Neural cell (in vitro differentiated cells): ENCODE results near the gene GSTM1. TPM values are rescaled to one million over a fixed set of nuclear protein-coding genes. Genes with fewer than 3 reads are reported as not detected.

Experiments
- H2AFZ ChIP-seq: fragments of 200-600, 300-800 bp; sonication (generic), shearing (Covaris generic); 2 replicates; pipeline ENCODE4 v1.6.0; 2014; ENCODE audit warnings: low read depth, mild to moderate bottlenecking, antibody characterized with exemption, low read length, moderate library complexity
- H3F3A ChIP-seq: fragments of 200-600 bp; shearing (Covaris generic); 2 replicates; pipeline ENCODE4 v1.6.1; 2016; ENCODE audit warnings: mild to moderate bottlenecking, moderate library complexity, mixed read lengths, antibody characterized with exemption, low read length; ENCODE audit not compliant: insufficient read depth, poor library complexity, severe bottlenecking
- H3K27ac ChIP-seq: fragments of 200-600, 300-800 bp; sonication (generic), shearing (Covaris generic); 2 replicates; pipeline ENCODE4 v1.5.1; 2014; ENCODE audit warnings: mild to moderate bottlenecking, low read length, moderate library complexity
- H3K27me3 ChIP-seq: fragments of 300-800, 200-600 bp; sonication (generic), shearing (Covaris generic); 2 replicates; pipeline ENCODE4 v1.6.0; 2014; ENCODE audit warnings: mild to moderate bottlenecking, low read depth, low read length, moderate library complexity; ENCODE audit not compliant: insufficient read depth
- H3K36me3 ChIP-seq: fragments of 300-800, 200-600 bp; sonication (generic), shearing (Covaris generic); 2 replicates; pipeline ENCODE4 v1.5.1; 2014; ENCODE audit warnings: mild to moderate bottlenecking, antibody characterized with exemption, low read length, moderate library complexity; ENCODE audit not compliant: insufficient read depth
- H3K4me2 ChIP-seq: fragments of 300-800, 200-600 bp; sonication (generic), shearing (Covaris generic); 2 replicates; pipeline ENCODE4 v1.6.0; 2014; ENCODE audit warnings: mild to moderate bottlenecking, low read length
- H3K4me3 ChIP-seq: fragments of 300-800, 200-600 bp; sonication (generic), shearing (Covaris generic); 2 replicates; pipeline ENCODE4 v1.5.1; 2014; ENCODE audit warnings: mild to moderate bottlenecking, low read length, moderate library complexity
- H3K79me2 ChIP-seq: fragments of 200-600 bp; shearing (Covaris generic); replicated peaks from 2 replicates; pipeline ENCODE4 v1.6.0; 2014; ENCODE audit warnings: mild to moderate bottlenecking, low read length, moderate library complexity; ENCODE audit not compliant: insufficient read depth
- H3K9ac ChIP-seq: fragments of 300-800, 200-600 bp; sonication (generic), shearing (Covaris generic); 2 replicates; pipeline ENCODE4 v1.6.1; 2016; ENCODE audit warnings: mild to moderate bottlenecking, low read length, mixed read lengths
- H3K9me2 ChIP-seq: fragments of 200-600 bp; shearing (Covaris generic); 2 replicates; pipeline ENCODE4 v1.6.1; 2016; ENCODE audit warnings: mild to moderate bottlenecking, low read length, mixed read lengths; ENCODE audit not compliant: insufficient read depth
- H3K9me3 ChIP-seq: fragments of 200-600, 300-800 bp; sonication (generic), shearing (Covaris generic); 2 replicates; pipeline ENCODE4 v1.6.1; 2016; ENCODE audit warnings: mild to moderate bottlenecking, mixed run types, low read length, moderate library complexity, mixed read lengths
- H4K20me1 ChIP-seq: fragments of 200-600 bp; shearing (Covaris generic); 2 replicates; pipeline ENCODE4 v1.6.1; 2016; ENCODE audit warnings: mild to moderate bottlenecking, mixed run types; ENCODE audit not compliant: insufficient read depth
- CTCF ChIP-seq: fragments of 450-650 bp; IDR thresholded peaks from 2 replicates; pipeline ENCODE4 v1.5.1; 2014; ENCODE audit warnings: antibody characterized with exemption, mild to moderate bottlenecking, moderate library complexity; ENCODE audit not compliant: poor library complexity, severe bottlenecking
- EP300 ChIP-seq: fragments of 450-650 bp; conservative IDR thresholded peaks from 2 replicates; pipeline ENCODE4 v1.6.1; 2014; ENCODE audit warnings: antibody characterized with exemption, mild to moderate bottlenecking, moderate library complexity; ENCODE audit not compliant: poor library complexity, severe bottlenecking
- EZH2 ChIP-seq: fragments of 200-600, 300-800 bp; shearing (Covaris generic), sonication (generic); IDR thresholded peaks from 2 replicates; pipeline ENCODE4 v1.6.1; 2014; ENCODE audit warnings: antibody characterized with exemption, low read length, borderline replicate concordance, mild to moderate bottlenecking; ENCODE audit not compliant: insufficient read depth, poor library complexity, severe bottlenecking
- MXI1 ChIP-seq: fragments of 450-650 bp; conservative IDR thresholded peaks from 2 replicates; pipeline ENCODE4 v1.6.1; 2014; ENCODE audit warnings: antibody characterized with exemption, mild to moderate bottlenecking; ENCODE audit not compliant: poor library complexity, severe bottlenecking
- POLR2AphosphoS5 ChIP-seq: IDR thresholded peaks from 2 replicates; pipeline ENCODE4 v1.6.1; 2012
- RAD21 ChIP-seq: fragments of 450-650 bp; conservative IDR thresholded peaks from 2 replicates; pipeline ENCODE4 v1.6.1; 2014; ENCODE audit warnings: antibody characterized with exemption, mild to moderate bottlenecking, moderate library complexity
- REST ChIP-seq: IDR thresholded peaks from 2 replicates; pipeline ENCODE4 v1.6.1; 2012; ENCODE audit warnings: borderline replicate concordance
- SMC3 ChIP-seq: fragments of 450-650 bp; conservative IDR thresholded peaks from 2 replicates; pipeline ENCODE4 v1.6.1; 2014; ENCODE audit warnings: antibody characterized with exemption, mild to moderate bottlenecking, moderate library complexity; ENCODE audit not compliant: poor library complexity
- TAF1 ChIP-seq: IDR thresholded peaks from 2 replicates; pipeline ENCODE4 v1.6.1; 2012; ENCODE audit warnings: low read depth
- polyA plus RNA-seq: library from polyadenylated mRNA; depleted of rRNA; stranded (reverse); fragments of >200 nt; gene quantifications from 2 replicates; pipeline ENCODE4 v1.2.3, GENCODE V29; 2014

The GSTM1 gene
- polyA plus RNA-seq, 1 donor from 2014 or later: not detected

GRCh38 chr1:109655615-109656519 is 31.8 kb upstream of the GSTM1 start, which contains the start of gene GSTM4:
GSTM4 (plus strand) TSS chr1:109656099; CDS start chr1:109656390, 291 bp downstream.
- Histone ChIP-seq H3F3A (no peaks in the 10 kb centered on the region), H3K36me3 (no peaks in the 10 kb centered on the region), H3K27ac (no peak within 1 kb of the TSS), H3K4me3 (peak within 1 kb of the TSS; percentile 59), H3K9ac (no peak within 1 kb of the TSS), H3K4me2 (no peak within 1 kb of the TSS), H3K27me3 (no peaks in the 10 kb centered on the region), H3K9me2 (no peaks in the 10 kb centered on the region), H3K9me3 (no peaks in the 10 kb centered on the region), H3K79me2 (no peaks in the 10 kb centered on the region), H2AFZ (no peak within 1 kb of the TSS), H4K20me1 (no peaks in the 10 kb centered on the region)
- no peak for TF ChIP-seq MXI1
- no peak for TF ChIP-seq POLR2AphosphoS5
- no peak for TF ChIP-seq TAF1
- TF ChIP-seq CTCF: no peak
- TF ChIP-seq EP300: no peak
- TF ChIP-seq SMC3: no peak
- no peak for TF ChIP-seq REST
- TF ChIP-seq EZH2: no peak
- TF ChIP-seq RAD21: no peak

GRCh38 chr1:109657395-109657794 is 30.2 kb upstream of the GSTM1 start:
- Histone ChIP-seq H3K27ac (no peak overlapping the region), H4K20me1 (no peaks in the 10 kb centered on the region), H3K4me2 (no peak overlapping the region), H3K27me3 (no peaks in the 10 kb centered on the region), H2AFZ (no peak overlapping the region), H3K4me3 (no peak overlapping the region), H3K79me2 (no peaks in the 10 kb centered on the region), H3F3A (no peaks in the 10 kb centered on the region), H3K9me2 (no peaks in the 10 kb centered on the region), H3K9me3 (no peaks in the 10 kb centered on the region), H3K36me3 (no peaks in the 10 kb centered on the region), H3K9ac (no peak overlapping the region)
- TF ChIP-seq EZH2 (no peak), REST (no peak), RAD21 (no peak), TAF1 (no peak), CTCF (no peak)
